ENCODE results near the gene USP49.
"Not testable (repeated sequence)": the region's sequence is repeated elsewhere in the genome, so short reads cannot be mapped to it uniquely, and the experiment has no call there.

USP49 gene

DNA sequence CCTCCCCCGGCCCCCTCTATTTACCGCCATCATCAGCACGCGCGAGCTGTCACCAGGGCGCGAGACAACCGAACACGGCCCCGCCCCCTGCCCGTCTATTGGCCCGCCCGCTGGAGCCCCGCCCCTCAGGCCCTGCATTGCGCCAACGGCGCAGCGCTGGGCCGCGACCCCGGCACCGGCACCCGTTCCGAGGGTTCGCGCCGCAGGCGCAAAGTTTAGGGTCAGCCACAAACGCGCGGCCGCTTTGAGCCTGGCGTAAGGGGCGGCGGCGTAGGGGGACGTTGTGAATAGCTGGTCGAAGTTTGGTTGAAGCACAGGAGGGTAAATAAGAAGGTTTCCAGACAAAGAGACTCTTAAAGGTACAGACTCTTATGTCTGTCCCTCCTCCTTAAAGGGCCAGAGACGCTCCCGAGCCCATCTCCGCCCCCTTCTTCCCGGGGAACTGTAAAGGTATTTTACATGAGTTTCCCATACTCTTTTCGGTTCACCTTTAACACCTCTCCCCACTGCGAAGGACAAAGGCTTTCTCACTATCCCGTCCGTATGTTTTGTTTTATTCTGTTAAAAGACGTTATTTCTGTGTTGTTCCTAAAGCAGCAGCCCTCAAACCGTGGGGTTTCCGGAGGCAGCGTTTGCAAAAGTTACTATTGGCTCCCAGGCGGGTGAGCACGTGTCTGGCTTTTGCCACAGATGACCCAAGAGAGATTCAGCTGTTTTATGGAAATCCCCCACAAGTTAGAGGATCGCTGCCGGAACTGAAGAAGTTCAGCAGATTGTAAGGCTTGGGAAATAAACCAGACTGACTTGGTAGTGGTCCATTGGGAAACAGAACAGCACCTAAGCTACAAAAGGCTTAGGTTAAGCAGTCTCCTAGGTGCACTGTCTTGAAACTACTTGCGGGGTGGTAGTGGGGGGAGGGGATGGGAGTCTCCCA lies at the start of gene USP49:
Gene USP49 (minus strand): TSS at position 76 of the 934 bp plus-strand sequence. CDS start 88,392 bp downstream, outside the sequence.
- peak; percentile 87 for DNase-seq (ENCODE audit: low spot score)

DNA sequence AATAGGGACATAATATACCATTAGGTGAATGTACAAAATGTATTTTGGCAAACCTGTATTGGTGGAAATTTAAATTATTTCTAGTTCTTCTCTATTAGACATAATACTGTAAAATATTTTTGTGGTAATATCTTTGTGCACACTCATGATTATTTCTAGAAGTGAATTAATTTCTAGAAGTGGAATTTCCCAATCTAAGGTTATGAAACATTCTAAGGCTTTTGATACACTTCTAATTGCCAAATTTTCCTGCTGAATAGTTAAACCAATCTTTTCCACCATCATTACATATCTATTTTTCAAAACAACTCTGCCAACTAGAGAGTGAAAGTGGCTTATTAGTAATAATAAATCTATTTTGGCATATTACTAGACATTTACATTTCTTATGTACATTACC lies 48.3 kb upstream of the USP49 start:
- no peak for DNase-seq (ENCODE audit: low spot score)

DNA sequence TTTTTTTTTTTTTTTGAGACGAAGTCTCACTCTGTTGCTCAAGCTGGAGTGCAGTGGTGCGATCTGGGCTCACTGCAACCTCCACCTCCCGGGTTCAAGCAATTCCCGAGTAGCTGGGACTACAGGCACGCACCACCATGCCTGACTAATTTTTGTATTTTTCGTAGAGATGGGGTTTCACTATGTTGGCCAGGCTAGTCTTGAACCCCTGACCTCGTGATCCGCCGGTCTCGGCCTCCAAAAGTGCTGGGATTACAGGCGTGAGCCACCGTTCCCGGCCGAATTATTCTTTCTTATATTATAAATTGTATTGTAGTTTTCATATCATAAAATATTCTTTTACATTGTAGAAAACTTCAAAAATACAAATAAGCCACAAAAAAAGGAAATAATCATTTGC lies 47.7 kb upstream of the USP49 start:
- DNase-seq (ENCODE audit: low spot score) = not testable (repeated sequence)

DNA sequence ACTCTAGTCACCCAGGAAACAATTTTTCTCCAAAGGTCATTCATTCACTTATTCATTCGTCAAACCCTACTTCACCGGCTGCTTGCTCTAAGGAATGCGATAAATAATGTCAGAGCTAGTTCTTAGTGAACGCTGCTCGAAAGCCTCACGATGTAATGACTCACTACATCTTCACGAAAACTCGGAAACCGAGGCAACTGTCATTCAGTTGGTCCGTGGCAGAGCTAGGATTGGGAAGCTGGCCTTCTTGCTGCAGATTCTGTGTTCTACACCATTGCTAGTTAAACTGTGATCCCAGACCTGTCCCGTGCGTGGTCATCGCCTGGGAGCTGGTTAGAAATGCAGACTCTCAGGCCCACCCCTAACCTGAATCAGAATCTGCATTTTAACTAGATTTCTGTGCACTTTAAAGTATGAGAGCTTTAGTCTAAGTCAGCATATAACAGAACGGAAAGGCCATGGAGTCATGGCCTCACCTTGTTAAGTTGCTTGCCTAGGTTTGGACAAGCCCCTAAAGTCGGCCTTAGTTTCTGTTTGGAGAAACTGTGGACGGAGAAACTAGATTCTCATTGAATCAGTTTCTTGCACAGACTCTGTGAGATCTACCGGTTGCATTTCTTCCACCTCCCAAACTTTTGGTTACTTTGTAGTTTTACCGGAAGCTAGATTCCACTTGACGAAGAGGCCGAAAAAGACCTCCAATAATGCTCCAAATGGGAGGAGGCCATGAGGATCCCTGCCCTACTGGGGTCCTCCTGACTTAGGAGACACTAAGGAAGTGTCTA lies 47.1 kb upstream of the USP49 start:
- no peak for DNase-seq (ENCODE audit: low spot score)

DNA sequence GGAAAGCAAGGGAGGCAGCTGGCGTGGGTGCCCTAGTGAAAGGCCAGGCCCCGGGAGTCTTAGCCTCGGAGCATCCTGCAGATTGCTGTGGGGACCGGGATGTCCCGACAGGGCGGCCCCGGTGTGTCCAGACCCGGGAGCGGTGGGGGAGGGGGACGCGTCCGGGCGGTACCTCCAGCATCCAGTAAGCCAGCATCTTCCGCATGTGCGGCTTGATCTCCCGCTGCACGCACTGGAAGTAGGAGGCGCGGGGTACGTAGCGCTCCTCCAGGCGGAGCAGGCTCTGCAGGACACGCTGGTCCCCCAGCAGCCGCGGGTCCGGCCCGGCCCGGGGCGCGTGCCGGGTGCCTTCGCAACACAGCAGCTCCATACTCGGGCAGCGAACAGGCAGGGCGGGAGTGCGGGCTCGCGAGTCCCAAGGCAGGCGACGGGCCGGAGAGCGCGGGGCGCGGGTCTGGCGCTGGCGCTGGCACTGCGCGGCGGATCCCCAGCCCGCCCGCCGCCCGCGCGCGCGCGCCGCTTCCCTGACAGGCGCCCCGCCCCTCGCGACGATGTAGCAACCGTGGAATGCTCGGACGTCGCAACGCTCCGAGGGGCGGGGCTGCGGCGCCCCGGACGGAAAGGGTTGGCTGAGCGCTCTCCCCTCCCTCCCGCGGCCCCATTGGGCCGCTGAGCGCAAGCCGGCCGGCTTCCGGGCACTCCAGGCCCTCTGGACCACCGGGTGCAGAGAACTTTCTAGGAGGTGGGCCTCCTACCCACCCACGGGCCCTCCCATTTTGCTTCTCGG lies 46.3 kb upstream of the USP49 start, which contains the start of gene CCND3:
Gene CCND3 (minus strand): TSS at position 529 of the 787 bp plus-strand sequence. CDS start 159 bp downstream, at position 370.
- DNase-seq (ENCODE audit: low spot score) = peak; percentile 93

DNA sequence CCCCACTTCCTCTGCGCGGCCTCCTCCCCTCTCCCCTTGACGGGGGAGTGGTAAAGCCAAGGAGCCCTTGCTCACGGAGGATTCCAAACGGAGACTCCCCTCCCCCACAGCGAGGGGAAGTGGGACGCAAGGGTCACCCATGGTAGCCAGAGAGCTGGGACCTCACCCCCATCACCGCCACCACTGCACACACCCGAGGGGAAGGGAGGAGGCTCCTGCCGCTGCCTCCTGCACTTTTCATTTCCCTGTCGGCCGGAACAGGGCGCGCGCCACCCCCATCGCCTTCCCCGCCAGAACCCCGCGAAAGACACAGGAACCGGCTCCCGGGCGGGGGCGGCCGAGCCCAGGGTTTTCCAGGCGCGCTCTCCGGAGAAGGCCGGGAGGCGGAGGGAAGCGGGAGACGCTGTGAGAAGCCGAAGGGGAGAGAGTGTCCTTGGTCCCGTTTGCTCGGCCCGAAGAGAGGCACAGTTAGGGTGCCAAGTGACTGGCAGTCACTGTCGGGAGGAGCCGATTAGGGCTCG lies 45.6 kb upstream of the USP49 start:
- DNase-seq (ENCODE audit: low spot score) = peak; percentile 62

DNA sequence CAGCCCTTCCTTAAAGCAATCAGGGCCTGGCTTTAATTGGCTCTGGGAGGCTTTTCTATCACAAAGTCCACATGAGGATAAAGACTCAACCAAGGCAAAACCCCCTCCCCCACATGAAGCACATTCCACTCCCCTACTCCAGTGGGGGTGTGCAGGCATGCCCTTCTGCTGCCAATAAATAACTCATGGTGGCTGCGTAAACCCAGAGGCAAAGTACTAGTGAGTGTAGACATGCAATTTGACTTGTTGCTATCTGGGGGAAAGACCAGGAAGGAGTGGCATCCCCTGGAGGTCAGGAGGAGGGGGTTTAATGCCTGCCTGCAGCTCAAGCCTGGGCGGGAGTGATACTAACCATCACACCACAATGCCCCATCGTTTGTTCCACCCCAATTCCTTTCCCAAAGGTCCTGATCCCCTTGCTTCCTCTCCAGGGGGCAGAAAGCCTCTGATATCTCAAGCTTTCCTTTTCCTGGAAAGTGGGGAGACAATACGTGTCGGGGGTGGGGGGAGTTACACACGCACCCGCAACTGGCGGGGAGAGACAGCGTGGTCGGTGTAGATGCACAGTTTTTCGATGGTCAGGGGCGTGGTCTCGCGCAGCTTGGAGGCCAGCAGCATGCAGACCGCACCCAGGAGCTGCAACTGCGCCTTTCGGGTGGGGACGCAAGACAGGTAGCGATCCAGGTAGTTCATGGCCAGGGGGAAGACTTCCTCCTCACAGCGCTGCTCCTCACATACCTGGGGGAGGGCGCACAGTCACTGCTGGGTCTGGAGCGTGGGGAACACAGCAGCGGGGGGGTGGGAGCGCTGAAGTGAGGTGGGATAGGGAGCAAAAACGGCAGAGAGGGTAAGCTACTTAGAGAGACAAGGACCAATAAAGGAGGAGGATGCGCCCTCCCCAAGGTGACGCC lies 44.9 kb upstream of the USP49 start:
- no peak for DNase-seq (ENCODE audit: low spot score)

DNA sequence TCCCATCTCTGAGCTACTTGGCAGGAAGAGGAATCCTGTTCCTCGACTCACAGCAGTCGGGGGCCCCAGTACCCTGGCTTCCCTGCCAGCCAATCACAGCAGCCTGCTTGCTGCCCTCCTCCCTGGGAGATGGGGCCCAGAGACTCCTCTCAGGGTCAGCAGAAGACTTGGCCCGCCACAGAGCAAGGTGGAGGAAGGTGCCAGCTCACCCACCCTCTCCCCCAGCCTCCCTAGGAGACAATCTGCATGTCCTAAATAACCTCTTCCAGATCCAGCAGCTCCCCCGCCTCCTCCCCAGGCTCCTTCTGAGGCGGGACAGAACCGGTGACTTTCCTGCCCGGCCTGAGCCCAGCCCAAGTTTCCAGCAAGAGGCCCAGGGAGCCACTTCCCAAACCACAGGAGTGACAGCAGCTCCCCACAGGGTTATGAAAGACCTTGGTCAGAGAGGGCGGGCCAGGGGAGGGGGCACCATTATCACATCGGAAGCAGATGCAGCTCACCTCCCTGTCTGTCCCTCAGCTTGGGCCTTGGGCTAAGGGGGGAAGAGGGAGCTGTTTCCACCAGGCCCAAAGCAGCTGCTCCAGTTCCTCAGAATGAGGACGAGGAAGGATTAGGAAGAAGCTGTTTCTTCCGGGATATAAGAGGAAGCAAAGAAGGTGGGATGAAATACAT lies 44.1 kb upstream of the USP49 start:
- DNase-seq (ENCODE audit: low spot score) = peak; percentile 56

DNA sequence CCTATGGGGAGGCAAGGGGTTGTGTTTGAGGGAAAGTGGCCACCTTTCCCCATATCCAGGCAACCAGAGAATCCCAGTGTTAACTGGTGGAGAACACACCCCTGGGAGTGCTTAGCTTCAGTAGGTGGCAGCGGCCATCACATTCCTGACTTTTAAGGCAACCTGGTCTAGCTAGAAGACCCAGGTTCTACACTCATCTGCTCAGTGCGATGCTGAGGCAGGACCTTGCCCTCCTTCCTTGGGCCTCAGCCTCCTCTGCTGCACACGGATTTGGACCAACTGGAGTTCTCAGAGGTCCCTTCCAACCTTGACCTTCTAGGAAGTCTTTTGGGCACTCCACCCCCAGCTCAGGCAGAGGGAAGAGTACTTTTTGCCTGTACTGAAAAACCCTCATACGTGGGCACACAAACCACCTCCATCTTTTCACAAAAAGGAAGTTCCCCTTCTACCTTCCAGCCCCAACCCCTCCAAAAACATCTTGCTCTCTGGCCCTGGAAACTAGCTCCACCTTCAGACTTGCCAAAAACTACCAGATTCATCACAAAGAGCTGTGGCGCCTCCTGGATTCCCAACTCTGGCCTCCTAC lies 43.5 kb upstream of the USP49 start:
- no peak for DNase-seq (ENCODE audit: low spot score)

DNA sequence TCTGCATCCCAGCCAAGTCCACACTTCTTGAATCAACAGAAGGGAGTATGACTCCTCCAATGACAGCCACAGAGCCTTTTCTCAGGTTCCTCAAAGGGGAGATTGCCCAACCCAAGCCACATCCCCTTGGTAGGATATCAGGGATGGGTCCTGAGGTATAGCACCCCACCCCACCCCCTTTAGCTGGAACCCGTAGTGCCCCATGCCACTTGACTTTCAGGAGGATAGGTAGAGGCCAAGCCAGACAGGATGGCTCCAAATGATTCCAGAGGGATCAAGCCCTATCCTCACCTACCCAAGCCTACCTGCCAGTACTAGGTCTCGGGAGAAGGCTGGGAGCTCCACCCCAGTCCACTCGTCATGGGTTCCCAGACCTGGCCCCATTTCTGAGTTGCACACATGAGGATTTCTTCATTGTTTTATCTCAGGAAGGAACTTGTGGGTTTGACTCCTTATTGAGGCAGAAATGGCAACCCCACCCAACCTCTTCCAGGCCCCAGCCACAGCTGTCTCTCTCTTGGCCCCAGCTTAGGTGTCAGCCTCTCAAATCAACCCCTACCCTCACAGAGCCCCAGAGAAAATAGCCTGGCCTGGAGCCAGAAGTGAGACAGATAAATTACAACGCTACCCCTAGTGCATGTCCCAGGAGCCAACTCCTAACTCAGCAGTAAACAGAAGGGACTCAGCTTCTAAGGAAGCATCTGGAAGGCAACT lies 42.8 kb upstream of the USP49 start:
- peak; percentile 46 for DNase-seq (ENCODE audit: low spot score)

DNA sequence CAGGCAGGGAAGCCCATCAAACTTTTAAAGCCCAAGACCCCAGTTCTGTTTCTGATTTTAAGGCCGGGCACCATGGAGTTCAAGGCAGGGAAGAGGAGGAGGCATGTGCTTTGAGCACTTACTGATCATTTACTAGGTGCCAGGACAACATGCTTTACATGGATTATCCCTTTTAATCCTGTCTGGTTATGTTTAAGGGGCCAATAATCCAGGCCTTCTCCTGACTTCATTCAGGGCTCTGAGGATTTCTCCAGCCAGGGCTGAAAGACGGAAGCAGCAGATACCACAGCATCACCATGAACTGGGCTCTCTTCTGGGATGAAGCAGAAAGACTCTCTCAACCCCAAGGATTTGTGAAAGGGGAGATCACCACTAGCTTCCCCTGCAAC lies 42.3 kb upstream of the USP49 start:
- no peak for DNase-seq (ENCODE audit: low spot score)

DNA sequence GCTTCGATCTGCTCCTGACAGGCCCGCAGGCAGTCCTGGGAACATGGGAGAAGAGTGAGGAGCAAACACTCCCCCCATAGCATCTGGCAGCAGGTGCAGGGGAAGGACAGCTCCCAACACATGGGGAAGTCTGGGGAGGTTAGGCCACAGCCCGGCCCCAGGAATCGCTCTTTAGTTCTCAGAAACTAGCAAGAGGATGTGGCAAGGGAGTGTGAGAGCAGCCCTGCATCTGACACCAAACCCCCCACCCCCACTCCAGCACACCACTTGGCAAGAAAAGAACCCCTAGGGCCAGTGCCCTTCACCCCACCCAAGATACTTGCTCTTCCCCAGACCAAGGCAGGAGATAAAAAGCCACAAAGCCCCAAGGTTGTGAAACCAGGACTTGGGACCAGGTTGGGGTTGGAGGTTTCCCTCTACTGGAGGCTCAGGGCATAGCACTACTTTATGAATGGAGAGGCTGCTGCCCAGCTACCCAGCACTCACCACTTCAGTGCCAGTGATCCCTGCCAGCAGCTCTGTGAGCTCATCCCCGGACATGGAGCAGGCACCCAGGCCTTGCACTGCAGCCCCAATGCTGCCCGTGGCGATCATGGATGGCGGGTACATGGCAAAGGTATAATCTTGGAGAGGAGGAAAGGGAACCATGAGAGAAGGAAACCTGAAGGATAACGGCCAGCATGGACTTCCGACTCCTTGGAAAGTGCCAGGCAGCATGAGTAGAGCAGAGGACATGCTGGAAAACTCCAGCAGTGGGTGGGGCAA lies 41.1 kb upstream of the USP49 start:
- peak; percentile 94 for DNase-seq (ENCODE audit: low spot score)

DNA sequence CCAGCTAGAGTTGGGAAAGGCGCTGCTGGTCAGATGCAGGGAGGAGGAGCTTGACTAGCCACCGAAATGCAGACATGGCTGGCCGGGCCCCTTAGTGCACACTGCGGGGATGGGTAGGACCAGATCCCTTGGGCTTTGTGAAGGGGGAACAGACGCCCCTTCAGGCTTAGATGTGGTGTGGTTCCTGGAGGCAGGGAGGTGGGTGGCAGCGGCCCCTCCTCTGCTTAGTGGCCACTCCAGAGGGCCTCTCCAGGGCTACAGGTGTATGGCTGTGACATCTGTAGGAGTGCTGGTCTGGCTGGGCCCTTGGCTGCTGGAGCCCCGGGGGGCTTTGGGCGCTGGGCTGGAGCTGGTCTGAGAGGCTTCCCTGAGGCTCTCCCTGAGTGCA lies 40.5 kb upstream of the USP49 start:
- no peak for DNase-seq (ENCODE audit: low spot score)

DNA sequence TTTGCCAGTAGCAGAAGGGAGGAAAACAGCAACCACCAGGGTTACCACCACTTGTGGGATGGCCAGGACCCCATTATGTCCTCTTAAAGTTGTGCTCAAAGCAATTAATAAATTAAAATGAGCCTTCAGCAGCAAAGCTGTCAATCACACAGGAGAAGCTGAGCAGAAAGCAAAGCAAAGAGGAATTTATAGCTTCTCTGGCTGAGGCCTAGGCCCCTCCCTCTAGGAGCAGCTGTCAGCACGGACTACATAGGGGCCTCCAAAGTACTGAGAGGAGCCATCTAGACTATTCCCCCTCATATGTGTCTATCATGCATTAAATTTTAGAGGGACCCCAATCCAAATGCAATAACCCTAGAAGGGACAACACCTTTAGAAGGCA lies 40.0 kb upstream of the USP49 start:
- DNase-seq (ENCODE audit: low spot score) = no peak

DNA sequence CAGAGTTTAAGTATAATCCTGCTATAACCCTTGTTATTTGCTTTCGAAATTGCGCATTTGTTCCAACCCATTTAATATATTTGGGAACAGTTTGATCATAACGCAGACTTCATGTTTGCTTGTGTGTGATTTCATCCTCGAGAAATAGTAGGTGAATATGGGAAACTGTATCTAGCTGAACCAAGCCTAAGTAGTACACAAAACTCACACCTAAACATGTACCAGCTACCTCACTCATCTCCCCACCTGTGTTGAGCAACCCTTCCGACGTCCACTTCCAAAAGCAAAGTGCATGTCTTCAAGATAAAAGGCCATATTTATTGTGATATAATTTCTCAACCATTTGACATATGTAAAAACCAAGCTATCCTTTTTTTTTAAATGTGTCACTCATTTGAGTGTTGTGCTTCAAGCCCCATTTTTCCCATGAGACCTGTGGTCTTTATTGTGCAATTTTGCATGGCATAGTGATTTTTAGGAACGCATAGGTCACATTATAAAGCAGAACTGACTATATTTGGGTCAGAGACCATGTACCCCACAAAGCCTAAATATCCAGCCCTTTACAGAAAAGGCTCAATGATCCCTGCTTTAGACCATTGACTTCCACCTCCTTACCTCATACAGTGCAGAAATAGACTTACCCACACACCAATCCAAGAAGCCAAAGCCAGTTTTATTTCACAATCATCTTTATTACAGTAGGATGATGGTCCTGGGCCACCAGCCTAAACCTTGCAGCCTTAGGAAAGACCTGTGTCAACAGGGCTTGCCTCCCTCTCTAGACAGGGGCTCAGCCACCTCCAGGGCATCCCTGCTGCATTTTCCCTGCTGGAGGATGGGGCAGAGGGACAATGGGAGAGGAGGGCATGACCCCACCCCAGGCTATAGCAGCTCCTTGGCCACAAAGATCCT lies 39.4 kb upstream of the USP49 start:
- DNase-seq (ENCODE audit: low spot score) = no peak

DNA sequence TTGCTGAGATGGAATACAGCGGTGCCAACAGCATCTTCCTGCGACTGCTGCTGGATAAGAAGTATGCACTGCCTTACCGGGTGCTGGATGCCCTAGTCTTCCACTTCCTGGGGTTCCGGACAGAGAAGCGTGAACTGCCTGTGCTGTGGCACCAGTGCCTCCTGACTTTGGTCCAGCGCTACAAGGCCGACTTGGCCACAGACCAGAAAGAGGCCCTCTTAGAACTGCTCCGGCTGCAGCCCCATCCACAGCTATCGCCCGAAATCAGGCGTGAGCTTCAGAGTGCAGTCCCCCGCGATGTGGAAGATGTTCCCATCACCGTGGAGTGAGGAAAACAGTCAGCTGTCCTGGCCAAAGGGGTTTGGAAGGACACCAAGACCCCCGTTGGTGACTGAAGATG lies 37.2 kb upstream of the USP49 start:
- DNase-seq (ENCODE audit: low spot score) = no peak

DNA sequence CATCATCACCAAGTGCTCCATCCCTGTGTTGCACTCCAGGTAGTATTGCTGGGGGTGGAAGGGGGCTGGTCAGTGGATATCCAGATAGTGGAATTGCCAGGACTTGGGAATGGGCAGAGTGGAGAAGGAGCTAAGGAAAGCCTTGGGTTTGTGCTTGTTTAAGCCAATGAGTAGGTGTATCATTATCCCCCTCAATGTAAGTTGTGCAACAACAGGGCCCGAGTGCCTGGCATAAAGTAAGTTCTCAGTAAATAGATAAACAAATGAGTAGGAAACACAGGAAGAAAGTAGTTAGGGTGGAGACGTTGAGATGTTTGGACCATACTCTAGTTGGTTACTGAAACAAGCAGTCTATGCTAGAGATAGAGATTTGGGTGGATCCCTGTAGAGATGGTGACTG lies 36.6 kb upstream of the USP49 start:
- no peak for DNase-seq (ENCODE audit: low spot score)
